GM19324 (cell line): ENCODE results near the gene LINGO3.

Source experiments
- ATAC-seq: cut with Tn5 transposase; IDR thresholded peaks from one replicate; pipeline ENCODE4 v1.9.1; 2021; ENCODE audit warnings: mild to moderate bottlenecking, moderate library complexity; ENCODE audit not compliant: unreplicated experiment, low FRiP score

The LINGO3 gene

DNA sequence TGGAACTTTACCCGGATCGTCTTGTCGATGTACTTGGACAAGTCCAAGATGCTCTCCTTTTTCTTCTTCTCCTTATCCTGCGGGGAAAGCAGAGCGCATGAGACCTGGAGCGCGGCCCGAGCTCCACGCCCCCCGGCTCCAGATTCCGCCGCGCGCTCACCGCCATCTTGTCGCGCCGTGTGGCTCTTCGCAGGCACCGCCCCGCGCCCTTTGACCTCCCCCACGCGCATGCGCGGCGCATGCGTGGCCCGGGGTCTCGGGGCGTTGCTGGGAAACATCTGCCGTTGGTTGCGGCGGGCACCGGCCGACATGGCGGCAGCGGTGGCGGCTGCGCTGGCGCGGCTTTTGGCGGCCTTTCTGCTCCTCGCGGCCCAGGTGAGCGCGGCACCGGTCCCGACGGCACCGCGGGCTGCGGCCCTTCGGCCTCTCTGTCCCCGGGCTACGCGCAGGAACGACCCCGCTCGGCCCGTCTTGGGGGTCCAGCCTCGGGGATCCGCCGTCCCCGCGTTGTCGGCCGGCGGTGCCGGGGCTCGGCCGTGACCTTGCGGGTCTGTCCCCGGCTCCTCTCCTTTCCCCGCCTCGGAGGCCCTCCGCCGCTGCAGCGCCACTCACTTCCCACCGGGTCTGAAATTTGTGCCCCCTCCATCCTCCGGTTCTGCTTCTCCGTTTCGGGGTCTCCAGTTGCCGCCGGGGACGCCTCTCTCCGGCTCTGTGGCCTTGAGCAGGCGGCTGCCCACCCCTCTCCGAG is 20.6 kb upstream of the LINGO3 start, which contains the start of the genes LSM7 and SPPL2B:
LSM7 (minus strand) TSS at position 186 of the 748 bp plus-strand sequence; CDS start at position 166, 20 bp downstream.
SPPL2B (plus strand) TSS at position 284 of the 748 bp plus-strand sequence; CDS start at position 310, 26 bp downstream.
- peak; percentile 83 for ATAC-seq

DNA sequence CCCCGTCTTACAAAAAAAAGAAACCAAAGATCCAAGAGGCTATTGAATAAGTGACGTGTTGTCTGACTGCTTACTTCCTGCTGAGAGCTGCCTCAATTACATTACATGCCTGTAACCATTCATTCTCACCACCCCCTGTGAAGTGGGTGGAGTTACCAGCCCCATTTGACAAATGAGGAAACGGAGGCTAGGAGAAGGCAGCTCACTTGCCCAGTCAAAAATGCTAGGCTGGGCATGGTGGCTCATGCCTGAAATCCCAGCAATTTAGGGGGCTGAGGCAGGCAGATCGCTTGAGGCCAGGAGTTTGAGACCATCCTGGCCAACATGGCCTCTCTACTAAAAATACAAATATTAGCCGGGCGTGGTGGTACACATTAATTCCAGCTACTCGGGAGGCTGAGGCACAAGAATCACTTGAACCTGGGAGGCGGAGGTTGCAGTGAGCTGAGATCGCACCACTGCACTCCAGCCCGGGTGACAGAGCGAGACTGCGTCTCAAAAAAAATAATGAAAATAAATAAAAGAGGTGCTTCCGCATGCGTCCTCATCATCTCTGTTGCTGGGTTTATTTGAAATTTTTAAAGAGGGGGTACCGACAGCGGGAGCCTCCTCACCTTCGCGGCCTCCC is 19.9 kb upstream of the LINGO3 start:
- no peak for ATAC-seq

DNA sequence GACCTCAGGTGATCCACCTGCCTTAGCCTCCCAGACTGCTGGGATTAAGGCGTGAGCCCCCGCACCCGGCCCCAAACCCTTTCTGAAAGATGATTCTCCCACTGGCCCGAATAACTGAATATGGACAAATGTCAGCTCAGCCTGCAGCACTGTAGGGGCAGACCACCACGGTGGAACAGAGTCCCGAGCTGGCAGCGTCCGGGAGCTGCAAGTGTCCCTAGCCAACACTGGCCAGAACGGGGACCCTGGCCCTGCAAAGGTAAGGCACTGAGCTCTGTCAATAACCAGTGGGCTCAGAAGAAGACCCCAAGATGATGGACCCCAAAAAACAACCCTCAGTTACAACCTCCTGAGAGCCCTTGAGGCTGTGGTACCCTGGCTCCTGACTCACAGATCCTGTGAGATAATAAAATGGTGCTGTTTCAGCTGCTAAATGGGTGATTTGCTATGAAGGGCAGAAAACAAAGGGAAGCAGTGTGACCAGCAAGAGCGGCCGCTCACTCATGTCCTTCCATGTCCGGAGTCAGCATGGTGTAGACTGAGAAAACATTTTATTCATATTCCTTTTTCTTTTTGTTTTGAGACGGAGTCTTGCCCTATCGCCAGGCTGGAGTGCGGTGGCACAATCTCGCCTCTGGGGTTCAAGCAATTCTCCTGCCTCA is 18.9 kb upstream of the LINGO3 start:
- ATAC-seq, result no peak

DNA sequence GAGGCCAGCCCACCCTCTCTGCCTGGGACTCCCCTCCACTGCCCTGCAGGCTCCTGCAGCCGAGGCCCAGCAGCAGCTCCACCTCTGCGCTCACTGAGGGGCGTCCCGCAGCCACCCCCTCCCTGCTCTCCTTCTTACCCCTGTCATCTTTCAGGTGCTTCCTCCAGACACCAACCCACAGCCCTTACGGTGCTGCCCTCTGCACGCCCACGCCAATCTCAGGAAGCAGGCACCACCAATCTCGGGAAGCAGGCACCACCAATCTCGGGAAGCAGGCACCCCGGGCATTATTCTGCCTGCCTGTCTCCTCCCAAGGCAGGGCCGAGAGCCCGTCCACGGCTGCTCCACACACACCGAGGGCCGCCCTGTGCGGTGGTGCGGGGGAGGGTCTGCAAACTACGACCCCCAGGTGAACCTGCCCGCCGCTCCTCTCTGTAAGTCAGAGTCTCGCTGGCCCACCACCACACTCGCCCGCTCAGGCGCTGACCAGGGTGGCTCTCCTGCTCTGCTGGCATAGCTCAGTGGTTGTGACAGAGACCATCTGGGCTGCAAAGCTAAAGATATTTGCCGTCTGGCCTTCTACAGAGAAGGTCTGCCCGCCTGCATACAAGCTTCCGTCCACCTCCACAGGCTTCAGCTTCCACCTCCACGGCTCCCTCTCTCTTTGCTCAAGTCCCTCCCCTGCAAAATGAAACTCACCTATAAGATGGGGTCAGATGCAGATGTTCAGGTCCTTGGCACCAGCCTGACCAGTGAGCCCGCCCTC is 17.5 kb upstream of the LINGO3 start:
- no peak for ATAC-seq

GRCh38 chr19:2324220-2324948 is 16.4 kb upstream of the LINGO3 start:
- ATAC-seq, result no peak

- ATAC-seq, result no peak
Observed at GRCh38 chr19:2323707-2324106, 15.8 kb upstream of the LINGO3 start.

DNA sequence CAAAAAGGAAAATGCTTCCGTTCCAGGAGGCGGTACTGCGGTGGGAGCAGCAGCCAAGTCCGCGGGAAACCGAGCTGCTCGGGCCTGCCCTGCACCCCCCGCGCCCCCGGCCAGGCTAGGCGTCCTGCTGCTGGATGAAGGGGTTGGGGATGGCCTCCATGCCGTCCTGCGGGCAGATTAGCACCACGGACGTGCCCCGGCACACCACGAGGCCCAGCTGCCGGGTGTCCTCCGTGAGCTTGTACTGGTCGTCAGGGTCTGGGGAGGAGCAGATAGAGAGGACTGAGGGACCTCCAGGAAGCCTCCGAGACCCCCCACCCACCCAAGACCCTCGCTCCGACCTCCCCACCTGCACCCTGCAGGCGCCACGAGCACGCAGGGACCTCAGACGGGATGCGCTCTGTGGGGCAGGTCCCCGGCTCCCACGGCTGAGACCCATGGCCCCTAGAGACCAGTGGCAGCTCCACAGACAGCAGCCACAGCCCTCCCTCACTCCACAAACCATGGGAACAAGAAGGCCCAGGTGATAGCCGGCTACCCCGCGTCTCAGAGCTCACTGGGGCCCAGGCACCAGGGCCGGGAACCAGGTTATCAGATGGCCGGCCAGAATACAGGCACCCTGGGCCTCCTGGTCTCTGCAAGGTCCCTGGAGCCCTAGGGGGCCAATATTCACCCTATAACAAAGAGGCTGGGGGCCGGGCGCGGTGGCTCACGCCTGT is 13.8 kb upstream of the LINGO3 start:
- ATAC-seq, result no peak

DNA sequence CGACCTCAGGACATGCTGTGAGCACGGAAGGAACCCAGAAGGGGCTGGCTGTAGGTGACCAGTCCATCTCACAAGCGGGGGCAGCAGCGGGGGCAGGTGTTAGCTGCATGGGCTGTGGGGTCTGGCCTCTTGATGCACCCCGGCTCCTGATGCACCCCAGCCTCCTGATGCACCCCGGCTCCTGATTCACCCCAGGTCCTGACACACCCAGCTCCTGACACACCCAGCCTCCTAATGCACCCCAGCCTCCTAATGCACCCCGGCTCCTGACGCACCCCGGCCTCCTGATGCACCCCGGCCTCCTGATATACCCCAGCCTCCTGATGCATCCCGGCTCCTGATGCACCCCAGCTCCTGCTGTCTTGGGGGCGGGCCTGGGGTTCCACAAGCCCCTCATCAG is 13.0 kb upstream of the LINGO3 start:
- ATAC-seq, result no peak

DNA sequence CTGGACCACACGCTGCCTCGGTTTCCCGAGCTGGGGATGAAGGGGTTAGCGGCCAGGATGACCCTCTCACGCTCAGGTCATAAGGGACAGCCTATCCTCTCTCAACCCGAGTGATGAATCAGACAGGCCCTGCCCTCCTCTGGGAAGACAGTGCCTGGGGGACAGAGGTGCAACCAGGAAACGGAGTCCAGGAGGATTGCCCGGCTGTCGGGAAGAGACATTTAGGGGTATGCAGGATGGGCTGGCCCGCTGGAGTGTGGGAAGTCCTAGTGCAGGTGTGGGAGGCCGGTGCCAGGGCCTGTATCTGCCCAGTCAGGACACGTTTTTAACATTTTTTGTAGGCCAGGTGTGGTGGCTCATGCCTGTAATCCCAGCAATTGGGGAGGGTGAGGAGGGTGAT is 12.1 kb upstream of the LINGO3 start:
- ATAC-seq, result no peak

DNA sequence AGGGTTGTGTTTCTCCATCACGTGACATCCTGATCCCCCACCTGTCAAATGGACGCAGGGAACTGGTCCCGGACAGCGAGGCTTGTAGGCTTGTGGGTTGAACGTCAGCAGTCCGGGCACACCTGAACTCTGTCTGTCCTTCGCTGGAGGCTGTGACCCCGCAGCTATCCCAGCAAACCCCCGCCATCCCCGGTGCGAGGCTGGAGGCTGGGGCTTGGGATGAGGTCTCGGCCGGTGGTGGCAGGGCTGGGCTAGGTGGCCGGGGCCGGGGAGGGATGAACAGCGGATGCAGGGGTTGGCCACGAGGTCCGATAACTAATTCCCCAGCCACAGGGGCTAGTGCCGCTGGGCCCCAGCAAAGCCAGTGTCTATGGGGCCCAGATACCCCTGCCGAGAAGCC is 11.6 kb upstream of the LINGO3 start:
- no peak for ATAC-seq

- no peak for ATAC-seq
Observed at GRCh38 chr19:2318923-2319322, 11.0 kb upstream of the LINGO3 start.

DNA sequence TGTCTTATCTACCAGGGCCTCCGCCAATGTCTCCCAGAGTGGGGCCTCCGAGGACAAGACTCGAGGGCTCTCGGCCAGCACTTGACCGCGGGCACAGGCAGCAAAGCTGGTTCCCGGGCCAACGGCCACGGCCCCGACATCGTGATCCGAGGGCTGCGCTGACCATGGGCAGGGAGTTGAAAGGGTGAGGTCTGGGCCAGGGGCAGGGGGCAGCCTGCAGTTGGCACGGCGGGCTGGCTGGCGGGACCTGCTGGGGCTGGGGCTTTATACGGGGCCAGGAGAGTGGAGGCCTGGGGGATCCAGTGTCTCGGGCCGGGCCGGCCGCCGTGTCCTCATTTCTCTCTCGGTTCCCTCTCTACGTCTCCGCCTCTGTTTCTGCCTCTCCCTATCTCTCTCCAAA is 9.8 kb upstream of the LINGO3 start:
- no peak for ATAC-seq

- no peak for ATAC-seq
Observed at GRCh38 chr19:2317300-2317699, 9.3 kb upstream of the LINGO3 start.

GRCh38 chr19:2315818-2316353 is 7.9 kb upstream of the LINGO3 start:
- ATAC-seq, result no peak

GRCh38 chr19:2315121-2315817 is 7.3 kb upstream of the LINGO3 start:
- no peak for ATAC-seq

DNA sequence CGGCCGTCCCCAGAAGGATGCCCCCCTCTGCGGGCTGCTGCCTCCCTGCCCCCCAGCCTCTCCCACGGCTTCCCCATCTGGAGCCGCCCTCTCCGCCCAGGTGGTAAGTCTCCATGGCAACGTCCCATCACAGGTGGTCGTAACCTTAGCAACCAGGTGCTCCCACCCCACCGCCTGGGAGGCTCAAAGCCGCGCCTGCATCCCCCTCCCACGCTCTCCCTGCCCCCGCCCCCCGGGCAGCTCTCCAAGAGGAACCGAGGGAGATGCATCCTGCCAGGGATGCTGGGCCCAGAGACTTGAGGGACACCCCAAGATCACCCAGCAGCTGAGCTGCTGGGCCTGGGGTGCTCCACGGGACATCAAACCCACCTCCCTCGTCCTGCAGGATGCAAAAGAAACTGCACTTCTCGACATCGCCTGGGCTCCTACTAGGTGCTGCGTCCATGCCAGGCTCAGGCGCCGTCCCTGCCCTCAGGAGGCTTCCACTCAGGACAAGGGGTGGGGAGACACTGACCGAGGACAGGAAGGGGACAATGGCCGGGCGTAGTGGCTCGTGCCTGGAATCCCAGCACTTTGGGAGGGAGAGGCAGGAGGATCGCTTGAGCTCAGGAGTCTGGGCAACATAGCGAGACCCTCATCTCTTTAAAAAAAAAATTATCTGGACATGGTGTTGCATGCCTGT is 5.0 kb upstream of the LINGO3 start:
- ATAC-seq, result no peak

DNA sequence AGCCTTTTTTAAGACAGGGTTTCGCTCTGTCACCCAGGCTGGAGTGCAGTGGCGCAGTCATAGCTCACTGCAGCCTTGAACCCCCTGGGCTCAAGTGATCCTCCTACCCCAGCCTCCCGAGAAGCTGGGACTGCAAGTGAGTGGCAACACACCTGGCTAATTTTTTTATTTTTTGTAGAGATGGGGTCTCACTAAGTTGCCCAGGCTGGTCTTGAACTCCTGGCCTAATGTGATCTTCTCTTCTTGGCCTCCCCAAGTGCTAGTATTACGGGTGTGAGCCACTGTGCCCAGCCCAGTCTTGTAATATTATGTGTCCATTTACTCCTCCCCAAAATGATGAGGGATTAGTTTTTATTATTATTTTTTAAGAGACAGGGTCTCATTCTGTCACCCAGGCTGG is 3.1 kb upstream of the LINGO3 start:
- no peak for ATAC-seq

DNA sequence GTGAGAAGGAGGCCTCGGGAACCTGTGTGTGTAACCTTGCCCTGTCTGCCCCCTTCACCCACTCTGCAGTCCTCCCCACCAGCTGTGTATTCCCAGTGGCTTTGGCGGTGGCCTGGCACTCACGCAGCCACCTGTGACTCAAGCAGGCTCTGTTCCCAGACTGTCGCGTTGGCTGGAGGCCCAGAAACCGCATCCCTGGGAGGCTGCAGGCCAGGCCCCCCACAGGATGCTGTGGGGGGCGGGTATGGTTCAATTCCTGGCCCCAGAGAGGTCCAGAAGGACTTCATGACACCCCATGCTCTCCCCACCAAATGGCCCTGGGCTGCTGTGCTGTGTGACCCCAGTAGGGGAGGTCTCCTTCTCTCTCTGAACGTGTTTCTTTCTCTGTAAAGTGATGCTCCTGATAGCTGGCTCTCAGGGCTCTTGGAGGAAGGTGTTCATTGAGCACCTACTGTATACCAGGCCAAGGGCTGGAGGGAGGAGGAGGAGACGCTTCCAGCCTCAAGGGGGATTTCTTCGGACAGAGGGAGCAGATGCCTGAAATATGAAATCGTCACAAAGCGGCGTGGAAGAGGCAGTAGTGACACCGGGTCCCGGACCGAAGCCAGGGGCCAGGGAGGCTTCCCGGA is 1.9 kb upstream of the LINGO3 start:
- no peak for ATAC-seq
